Muscle layer of duodenum (tissue), 2 donors: ENCODE results near the gene UBAC1.
A peak's percentile ranks its signal among the peaks of the same experiment; 100 is the strongest.

ENCODE experiments used
- H3K27ac ChIP-seq: one replicate; pipeline ENCODE4 v1.7.0; 2013; ENCODE audit warnings: mild to moderate bottlenecking, low read length
- H3K27me3 ChIP-seq: one replicate; pipeline ENCODE4 v1.7.0; 2013; ENCODE audit warnings: low read depth, mild to moderate bottlenecking, control low read depth, low read length
- H3K36me3 ChIP-seq, 2 donors: one replicate each; pipeline ENCODE4 v1.7.0; 2013; ENCODE audit warnings: low read length in 2 of 2, control low read depth in 1 of 2, mild to moderate bottlenecking in 1 of 2; ENCODE audit not compliant: insufficient read depth in 2 of 2, control insufficient read depth in 1 of 2
- H3K4me1 ChIP-seq, 2 donors: one replicate each; pipeline ENCODE4 v1.7.0; 2013; ENCODE audit warnings: low read length in 2 of 2, mild to moderate bottlenecking in 2 of 2, control low read depth in 1 of 2, moderate library complexity in 1 of 2; ENCODE audit not compliant: insufficient read depth in 2 of 2, control insufficient read depth in 1 of 2
- H3K4me3 ChIP-seq, 2 donors: one replicate each; pipeline ENCODE4 v1.7.0; 2013; ENCODE audit warnings: low read length in 2 of 2, low read depth in 1 of 2, mild to moderate bottlenecking in 1 of 2
- H3K9me3 ChIP-seq, 2 donors: one replicate each; pipeline ENCODE4 v1.7.0; 2013; ENCODE audit warnings: low read length in 2 of 2, control low read depth in 1 of 2, mild to moderate bottlenecking in 1 of 2; ENCODE audit not compliant: control insufficient read depth in 1 of 2
- donor health status: healthy.

Gene UBAC1, protein sequence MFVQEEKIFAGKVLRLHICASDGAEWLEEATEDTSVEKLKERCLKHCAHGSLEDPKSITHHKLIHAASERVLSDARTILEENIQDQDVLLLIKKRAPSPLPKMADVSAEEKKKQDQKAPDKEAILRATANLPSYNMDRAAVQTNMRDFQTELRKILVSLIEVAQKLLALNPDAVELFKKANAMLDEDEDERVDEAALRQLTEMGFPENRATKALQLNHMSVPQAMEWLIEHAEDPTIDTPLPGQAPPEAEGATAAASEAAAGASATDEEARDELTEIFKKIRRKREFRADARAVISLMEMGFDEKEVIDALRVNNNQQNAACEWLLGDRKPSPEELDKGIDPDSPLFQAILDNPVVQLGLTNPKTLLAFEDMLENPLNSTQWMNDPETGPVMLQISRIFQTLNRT

DNA sequence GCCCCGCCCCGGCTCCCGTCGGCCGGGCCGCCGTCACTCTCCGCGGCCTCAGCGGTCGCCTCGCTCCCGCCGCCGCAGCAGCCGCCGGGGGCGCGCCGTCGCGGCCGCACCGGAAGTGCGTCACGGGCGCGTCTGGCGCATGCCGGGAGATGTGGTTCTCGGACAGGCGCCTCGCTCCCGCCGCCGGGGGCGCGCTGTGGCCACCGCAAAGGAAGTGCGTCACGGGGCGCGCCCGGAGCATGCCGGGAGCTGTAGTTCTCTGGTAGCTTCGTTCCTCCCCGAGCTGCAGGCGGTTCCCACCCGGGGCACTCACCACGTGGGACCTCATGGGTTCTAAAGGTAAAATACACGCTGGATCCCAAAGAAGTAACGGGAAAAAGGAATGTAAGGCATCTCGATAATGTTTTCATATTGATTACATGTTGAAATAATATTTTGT is at the start of gene UBAC1:
Gene UBAC1, minus strand, starts transcription at position 97 of the 439 bp plus-strand sequence. CDS start 211 bp downstream, outside the sequence.
- Histone ChIP-seq H3K27ac (no peak within 1 kb of the TSS), H3K36me3 (no peaks in the 10 kb centered on the region), H3K9me3 (no peaks in the 10 kb centered on the region), H3K27me3 (no peaks in the 10 kb centered on the region), H3K4me1 (peaks cover 10 to 14% of the 10 kb centered on the region in 2 donors), H3K4me3 (peak within 1 kb of the TSS; percentile 76 to 93)

DNA sequence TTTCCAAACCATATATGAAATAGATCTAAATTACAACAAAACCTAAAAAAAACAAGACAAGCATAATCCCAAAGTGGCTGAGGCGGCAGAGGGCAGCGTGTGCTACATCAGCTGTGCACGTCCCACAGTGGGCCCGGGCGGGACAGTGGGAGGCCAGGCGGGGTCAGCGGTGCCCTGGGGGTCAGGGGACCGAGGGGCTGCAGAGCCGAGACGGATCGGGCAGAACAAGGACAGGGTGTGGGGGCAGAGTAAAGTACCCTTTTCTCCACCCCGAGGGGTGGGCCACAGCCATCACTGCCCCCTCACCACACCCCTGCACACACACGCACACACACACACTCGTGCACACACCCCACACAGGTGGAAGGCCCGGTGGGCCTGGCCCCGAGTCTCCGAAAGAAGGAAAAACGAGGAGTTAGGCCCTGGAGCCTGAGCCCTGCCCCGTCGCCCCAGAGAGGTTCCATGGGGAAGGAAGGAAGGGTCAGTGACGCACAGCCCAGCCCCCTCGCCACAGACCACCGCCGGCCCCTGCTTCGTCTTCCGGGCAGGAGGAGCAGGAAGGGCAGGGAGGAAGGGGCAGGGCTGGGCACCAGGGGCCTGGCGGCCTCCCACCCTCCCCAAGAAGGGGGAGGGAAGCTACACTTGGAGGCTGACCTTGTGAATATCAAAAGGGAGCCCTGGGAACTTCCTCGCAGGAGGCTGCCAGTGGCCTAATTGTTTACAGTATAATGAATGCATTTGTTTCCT is 49.6 kb upstream of the UBAC1 start:
- Histone ChIP-seq H3K9me3 (no peaks in the 10 kb centered on the region), H3K36me3 (peaks cover 2 to 39% of the 10 kb centered on the region in 2 donors), H3K4me1 (peaks cover 0 to 30% of the 10 kb centered on the region in 2 donors), H3K4me3 (no peak overlapping the region), H3K27ac (no peak overlapping the region), H3K27me3 (no peaks in the 10 kb centered on the region)

DNA sequence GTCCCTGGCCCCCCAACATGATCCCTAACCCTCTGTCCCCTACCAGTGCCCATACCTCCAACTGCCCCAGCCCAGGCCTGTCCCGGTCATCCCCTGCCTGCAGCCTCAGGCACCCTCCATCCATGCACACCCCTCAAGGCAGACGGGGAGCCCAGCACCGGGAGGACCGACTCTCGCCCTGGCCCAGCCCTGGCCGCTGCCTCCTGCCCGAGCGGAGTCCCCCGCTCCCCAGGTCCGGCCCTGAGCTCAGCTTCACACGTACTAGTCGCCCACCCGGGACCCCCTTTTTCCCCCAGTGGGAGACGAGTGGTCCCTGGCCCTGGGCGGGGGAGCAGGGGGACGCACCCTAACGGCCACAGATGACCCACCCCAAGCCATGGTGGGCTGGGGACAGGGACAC is 49.0 kb upstream of the UBAC1 start:
- Histone ChIP-seq H3K4me1 (peaks cover 0 to 30% of the 10 kb centered on the region in 2 donors), H3K9me3 (no peaks in the 10 kb centered on the region), H3K27ac (no peak overlapping the region), H3K4me3 (no peak overlapping the region), H3K36me3 (peaks cover 2 to 35% of the 10 kb centered on the region in 2 donors), H3K27me3 (no peaks in the 10 kb centered on the region)

DNA sequence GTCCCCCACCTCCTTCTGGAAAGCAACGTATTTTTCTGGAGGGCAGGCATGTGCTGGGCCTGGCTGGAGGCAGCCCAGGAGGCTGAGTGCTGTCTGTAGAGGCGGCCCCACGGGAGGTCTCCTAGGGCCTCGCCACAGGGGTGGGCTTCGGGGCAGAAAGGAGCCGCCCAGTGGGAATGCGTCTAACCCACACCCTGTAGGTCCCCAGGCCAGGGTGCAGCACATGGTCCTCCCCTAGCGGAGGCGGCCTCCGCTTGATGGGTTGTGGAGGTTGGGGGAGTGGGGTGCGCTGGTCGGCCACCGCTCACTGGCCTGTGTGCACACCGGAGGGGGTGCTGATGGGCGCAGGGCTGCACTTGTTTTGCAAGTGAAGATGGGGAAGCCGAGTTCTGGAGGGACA is 48.3 kb upstream of the UBAC1 start:
- peak overlapping the region; percentile 39 for H3K27ac ChIP-seq
- H3K36me3 ChIP-seq = peaks cover 2 to 34% of the 10 kb centered on the region in 2 donors
- H3K4me1 ChIP-seq = peaks cover 0 to 30% of the 10 kb centered on the region in 2 donors
- no peaks in the 10 kb centered on the region for H3K27me3 ChIP-seq
- no peak overlapping the region for H3K4me3 ChIP-seq
- H3K9me3 ChIP-seq = no peaks in the 10 kb centered on the region

DNA sequence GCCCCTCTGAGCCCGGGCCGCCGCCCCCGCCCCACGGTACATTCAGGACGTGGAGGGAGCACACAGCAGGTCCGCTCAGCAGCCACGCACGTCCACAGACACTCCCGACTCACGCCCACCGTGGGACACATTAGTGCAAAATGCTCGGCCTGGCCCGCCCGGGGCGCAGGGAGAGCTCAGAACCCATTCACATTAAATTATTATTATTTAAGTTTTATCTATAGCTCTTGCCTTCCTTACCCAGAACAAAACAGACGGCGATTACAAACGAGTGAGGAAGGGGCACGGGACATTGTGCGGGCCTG is 47.5 kb upstream of the UBAC1 start:
- Histone ChIP-seq H3K27ac (peak overlapping the region; percentile 39), H3K36me3 (peaks cover 2 to 32% of the 10 kb centered on the region in 2 donors), H3K4me1 (peaks cover 0 to 34% of the 10 kb centered on the region in 2 donors), H3K27me3 (no peaks in the 10 kb centered on the region), H3K4me3 (no peak overlapping the region), H3K9me3 (no peaks in the 10 kb centered on the region)

DNA sequence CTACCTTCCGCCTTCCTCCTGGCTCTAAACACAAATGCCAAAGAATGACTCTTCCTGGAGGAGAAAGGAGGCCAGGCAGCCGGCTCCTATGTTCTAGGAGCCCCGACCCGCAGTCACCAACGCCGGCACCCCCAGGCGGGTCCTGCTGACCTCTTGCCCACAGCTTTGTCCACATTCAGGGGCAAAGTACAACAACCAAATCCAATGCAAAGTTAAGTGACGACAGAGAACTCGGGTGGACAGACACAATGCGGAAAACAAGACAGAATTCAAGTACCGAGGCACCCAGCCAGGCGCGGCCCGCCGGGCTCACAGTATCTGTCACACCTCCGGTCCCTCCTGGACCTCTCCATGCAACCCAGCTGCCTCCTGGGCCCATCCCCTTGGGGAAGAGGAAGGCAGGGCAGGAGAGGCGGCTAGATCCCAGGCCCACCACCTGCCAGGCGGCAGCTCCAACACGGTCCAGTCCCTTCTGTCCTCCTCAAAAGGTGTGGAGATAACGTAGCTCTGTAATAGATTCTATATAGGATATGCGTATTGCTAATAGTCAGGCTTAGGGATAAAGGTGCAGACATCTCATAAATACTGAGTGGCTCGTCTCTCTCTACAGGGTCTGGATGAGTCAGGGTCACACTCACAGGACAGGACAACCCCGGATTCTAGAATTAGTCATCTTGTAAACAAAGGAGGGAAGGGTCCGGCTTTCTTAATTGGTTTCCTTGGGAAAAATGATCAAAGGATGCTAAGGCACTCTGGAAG is 46.9 kb upstream of the UBAC1 start:
- peaks cover 2 to 27% of the 10 kb centered on the region in 2 donors for H3K36me3 ChIP-seq
- no peak overlapping the region for H3K4me3 ChIP-seq
- H3K9me3 ChIP-seq = no peaks in the 10 kb centered on the region
- peak overlapping the region; percentile 60 for H3K27ac ChIP-seq
- no peaks in the 10 kb centered on the region for H3K27me3 ChIP-seq
- H3K4me1 ChIP-seq = peaks cover 0 to 39% of the 10 kb centered on the region in 2 donors

DNA sequence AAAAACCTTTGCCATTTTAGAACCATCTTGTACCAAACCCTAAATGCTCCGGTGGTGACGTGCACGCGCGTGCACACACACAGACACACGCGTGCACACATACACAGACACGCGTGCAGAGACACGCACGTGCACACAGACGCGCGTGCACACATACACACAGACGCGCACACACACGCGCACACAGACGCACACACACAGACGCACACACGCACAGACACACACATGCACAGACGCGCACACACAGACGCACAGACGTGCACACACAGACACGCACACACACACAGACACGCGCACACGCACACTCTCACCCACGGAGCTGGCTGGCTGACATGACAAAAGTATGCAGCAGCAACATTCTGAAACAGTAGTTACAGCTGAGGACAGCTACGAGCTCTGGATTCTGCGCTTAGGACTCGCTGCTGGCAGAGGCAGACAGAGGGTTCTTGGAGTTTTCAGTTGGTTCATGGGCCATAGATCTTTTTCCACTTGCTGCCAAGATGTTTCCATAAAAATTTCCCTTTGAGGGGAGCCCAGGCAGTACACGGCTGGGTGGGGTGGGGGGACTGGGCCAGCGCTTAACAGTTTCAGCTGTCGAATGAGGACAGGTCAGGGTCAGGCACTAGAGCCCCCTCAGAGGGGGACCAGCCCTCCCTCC is 46.2 kb upstream of the UBAC1 start:
- H3K27me3 ChIP-seq = no peaks in the 10 kb centered on the region
- H3K27ac ChIP-seq = peak overlapping the region; percentile 60
- peaks cover 2 to 26% of the 10 kb centered on the region in 2 donors for H3K36me3 ChIP-seq
- H3K4me3 ChIP-seq = no peak overlapping the region
- H3K4me1 ChIP-seq = peaks cover 0 to 36% of the 10 kb centered on the region in 2 donors
- H3K9me3 ChIP-seq = no peaks in the 10 kb centered on the region

DNA sequence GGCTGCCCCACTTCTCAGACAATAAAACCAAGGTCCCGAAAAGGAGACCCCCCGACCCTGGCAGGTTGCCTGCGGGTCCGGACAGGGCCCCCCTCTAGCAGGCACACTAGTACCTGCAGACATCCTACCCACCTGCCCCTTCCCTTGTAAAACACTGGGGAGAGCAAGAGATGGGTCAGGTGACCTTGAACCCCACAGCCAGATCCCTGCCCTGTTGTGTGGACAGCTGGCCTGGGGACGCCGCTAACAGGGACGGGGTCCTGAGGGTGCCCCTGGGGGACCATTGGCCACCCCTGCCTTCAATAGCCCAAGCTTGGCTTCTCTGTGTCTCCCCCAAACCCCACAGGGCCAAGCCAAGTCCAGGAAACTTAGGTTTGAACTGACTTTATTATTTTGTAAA is 45.0 kb upstream of the UBAC1 start:
- peaks cover 0 to 24% of the 10 kb centered on the region in 2 donors for H3K4me1 ChIP-seq
- H3K36me3 ChIP-seq = peaks cover 2 to 18% of the 10 kb centered on the region in 2 donors
- no peak overlapping the region for H3K4me3 ChIP-seq
- no peaks in the 10 kb centered on the region for H3K9me3 ChIP-seq
- H3K27me3 ChIP-seq = no peaks in the 10 kb centered on the region
- H3K27ac ChIP-seq = no peak overlapping the region

DNA sequence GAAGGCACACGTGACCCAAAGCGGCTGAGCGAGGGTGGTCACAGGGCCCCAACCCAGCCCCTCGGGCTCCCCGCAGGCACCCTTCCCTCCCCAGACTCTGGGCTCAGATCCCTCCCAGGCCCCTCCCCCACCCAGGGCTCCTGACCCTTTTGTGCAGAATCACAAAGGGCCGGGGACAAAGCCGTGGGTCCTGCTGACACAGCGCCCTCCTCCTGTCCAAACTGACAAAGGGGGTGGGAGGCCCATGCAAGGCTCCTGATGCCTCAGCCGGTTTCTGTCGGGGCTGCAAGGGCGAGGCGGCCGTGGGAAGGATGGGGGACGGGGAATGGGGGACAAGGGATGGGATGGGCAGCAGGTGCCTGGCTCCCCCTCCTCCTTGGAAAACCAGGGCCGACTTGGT is 43.5 kb upstream of the UBAC1 start:
- H3K4me3 ChIP-seq = no peak overlapping the region
- no peak overlapping the region for H3K27ac ChIP-seq
- no peaks in the 10 kb centered on the region for H3K27me3 ChIP-seq
- H3K9me3 ChIP-seq = no peaks in the 10 kb centered on the region
- peaks cover 0 to 24% of the 10 kb centered on the region in 2 donors for H3K4me1 ChIP-seq
- peaks cover 0 to 7% of the 10 kb centered on the region in 2 donors for H3K36me3 ChIP-seq

DNA sequence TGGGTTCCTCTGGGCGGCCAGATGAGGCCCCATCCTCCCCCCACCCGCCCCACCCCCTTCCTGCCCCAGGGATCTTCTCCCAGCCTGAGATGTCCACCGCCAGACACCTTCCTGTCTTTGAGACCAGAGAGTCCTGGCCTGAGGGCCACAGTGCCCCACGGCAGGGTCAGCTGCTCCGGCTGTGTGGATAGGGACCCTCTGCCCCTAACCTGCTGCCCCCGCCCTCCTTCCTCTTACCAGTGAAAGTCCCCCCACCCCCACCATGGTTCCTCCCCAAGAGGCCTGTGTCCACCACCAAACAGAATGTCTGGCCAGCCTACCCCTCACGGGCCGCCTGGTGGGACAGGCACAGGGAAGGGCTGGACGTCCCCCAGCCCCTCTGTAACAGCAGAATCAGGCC is 43.0 kb upstream of the UBAC1 start:
- Histone ChIP-seq H3K9me3 (no peaks in the 10 kb centered on the region), H3K27ac (no peak overlapping the region), H3K4me3 (no peak overlapping the region), H3K36me3 (peaks cover 0 to 2% of the 10 kb centered on the region in 2 donors), H3K27me3 (no peaks in the 10 kb centered on the region), H3K4me1 (peaks cover 0 to 23% of the 10 kb centered on the region in 2 donors)
